DMS53 treated with DMSO at 0.1 percent for 48 hours (cell line): ENCODE results near the gene PRMT6.
A peak's percentile ranks its signal among the peaks of the same experiment; 100 is the strongest.
"Not testable (repeated sequence)": the region's sequence is repeated elsewhere in the genome, so short reads cannot be mapped to it uniquely, and the experiment has no call there.

Experiments
- DNase-seq: peaks from one replicate; lab custom pipeline; 2025; ENCODE audit not compliant: unreplicated experiment; lab: John Stamatoyannopoulos, UW

Gene PRMT6

DNA sequence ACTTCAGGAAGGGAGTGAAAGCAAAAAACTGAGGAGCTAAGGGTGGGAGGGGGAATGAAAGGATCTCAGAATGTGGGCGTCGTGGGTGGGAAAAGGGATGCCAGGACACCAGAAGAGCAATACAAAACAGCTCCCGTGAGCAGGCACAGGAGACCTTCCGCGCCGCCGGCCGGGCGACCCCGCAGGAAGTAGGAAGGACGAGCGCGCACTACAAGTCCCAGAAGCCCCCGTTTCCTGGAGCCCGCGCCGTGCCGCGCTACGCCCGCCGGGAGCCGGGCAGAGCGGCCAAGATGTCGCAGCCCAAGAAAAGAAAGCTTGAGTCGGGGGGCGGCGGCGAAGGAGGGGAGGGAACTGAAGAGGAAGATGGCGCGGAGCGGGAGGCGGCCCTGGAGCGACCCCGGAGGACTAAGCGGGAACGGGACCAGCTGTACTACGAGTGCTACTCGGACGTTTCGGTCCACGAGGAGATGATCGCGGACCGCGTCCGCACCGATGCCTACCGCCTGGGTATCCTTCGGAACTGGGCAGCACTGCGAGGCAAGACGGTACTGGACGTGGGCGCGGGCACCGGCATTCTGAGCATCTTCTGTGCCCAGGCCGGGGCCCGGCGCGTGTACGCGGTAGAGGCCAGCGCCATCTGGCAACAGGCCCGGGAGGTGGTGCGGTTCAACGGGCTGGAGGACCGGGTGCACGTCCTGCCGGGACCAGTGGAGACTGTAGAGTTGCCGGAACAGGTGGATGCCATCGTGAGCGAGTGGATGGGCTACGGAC is at the start of gene PRMT6:
Gene PRMT6, plus strand, starts transcription at position 249 of the 771 bp plus-strand sequence. Its CDS starts 42 bp downstream, at position 291.
- DNase-seq, result peak; percentile 84

DNA sequence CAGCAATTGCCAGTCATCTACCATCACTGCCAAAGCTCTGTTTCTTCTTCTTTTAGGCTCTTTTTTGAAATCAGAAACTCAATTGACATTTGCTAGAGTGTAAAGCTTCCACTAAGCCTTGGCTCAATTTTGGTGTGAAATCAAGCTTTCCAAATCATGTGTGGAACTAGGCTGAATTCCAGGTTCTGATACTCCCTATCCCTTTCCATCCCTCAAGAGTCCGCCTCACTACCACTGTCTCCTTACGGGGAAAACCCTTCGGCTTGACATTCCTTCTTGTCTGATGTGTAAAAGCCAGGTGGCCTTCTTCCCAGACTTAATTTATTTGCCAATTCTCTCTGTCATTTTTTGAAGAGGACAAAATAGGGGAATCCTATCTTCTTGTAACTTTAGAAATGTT is 47.2 kb upstream of the PRMT6 start:
- DNase-seq, result no peak

DNA sequence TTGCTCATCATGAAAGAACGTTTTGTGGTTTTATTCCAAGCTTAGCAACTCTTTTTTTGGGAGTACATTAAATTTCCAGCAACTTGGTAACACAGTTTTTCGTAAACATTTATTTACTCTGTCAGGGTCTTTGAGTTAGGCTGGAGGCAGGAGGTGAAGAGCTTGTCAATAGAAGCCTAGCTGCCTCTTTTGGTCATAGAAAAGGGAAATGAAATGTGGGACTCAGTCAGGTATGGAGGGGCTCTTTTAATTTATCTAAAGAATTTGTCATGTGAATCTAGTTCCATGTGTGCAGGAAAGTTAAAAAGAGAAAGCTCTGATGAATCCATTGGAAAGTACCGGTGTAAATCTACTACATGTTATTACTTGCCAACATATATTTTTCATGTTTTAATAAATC is 45.9 kb upstream of the PRMT6 start:
- DNase-seq, result no peak

DNA sequence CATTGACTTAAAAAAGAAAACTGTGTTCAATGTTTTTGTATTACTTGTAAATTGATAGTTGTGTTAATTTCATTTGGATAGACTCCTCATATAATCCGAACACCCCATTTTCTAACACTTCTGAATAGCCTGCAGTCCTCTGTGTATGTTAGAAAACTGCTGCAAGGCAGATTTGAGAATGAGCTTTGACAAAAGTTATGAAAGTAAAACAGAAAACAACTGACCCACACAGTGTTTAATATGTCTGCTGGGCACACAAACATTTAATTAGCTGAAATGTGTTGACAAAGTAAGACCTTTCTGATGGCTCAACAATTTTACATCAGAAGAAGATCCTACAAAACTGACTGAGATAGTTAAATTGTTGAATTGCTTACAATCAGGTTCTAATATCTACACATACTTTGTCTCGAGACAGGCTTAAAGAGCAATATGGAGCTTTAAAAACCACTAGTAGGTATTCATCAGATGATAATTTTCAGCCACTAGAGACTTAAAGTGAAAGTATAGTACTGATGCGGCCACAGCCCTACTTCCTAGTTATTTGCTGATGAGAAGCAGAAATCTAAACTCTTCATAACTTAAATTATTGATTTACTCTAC is 40.0 kb upstream of the PRMT6 start:
- DNase-seq, result no peak

DNA sequence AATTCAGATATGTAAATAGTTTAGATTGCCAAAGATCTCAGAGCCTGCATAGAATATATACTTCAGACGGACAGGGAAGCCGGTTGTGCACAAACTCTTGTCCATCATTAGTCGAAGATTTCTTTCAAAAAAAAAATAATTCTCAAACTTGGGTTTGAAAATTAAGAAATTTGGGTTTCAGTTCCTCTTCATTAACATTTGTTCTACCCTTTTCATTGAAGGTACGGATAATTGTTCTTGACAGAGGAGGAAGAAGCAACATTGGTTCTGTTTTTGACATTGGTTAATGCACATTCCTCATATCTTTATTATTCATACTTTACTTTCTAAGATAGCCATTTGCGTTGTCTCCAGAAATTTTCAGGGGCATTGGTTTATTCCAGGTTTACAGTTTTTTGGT is 38.0 kb upstream of the PRMT6 start:
- DNase-seq, result no peak

DNA sequence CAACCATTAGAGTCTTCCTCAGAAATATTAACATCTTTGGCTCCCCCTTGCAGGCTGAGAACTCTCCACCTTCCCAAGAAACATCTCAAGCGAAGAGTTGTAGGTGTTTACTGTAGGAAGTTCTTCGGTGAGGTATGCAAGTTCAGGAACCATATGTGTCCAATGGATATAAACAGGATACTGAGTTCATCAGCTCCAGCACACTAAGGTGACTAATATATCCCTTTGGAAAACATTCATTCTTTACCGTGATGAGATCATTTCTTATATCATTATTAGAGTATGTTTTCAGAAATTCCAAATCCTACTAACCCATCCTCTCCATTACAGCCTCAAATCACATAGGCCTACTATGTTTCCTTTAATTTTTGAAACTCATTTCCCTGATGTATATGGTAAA is 37.3 kb upstream of the PRMT6 start:
- no peak for DNase-seq

DNA sequence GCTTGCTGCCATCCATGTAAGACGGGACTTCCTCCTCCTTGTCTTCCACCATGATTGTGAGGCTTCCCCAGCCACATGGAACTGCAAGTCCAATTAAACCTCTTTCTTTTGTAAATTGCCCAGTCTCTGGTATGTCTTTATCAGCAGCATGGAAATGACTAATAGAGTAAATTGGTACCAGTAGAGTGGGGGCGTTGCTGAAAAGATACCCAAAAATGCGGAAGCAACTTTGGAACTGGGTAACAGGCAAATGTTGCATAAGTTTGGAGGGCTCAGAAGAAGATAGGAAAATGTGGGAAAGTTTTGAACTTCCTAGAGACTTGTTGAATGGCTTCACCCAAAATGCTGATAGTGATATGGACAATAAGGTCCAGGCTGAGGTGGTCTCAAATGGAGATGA is 17.6 kb upstream of the PRMT6 start:
- DNase-seq, result not testable (repeated sequence)

DNA sequence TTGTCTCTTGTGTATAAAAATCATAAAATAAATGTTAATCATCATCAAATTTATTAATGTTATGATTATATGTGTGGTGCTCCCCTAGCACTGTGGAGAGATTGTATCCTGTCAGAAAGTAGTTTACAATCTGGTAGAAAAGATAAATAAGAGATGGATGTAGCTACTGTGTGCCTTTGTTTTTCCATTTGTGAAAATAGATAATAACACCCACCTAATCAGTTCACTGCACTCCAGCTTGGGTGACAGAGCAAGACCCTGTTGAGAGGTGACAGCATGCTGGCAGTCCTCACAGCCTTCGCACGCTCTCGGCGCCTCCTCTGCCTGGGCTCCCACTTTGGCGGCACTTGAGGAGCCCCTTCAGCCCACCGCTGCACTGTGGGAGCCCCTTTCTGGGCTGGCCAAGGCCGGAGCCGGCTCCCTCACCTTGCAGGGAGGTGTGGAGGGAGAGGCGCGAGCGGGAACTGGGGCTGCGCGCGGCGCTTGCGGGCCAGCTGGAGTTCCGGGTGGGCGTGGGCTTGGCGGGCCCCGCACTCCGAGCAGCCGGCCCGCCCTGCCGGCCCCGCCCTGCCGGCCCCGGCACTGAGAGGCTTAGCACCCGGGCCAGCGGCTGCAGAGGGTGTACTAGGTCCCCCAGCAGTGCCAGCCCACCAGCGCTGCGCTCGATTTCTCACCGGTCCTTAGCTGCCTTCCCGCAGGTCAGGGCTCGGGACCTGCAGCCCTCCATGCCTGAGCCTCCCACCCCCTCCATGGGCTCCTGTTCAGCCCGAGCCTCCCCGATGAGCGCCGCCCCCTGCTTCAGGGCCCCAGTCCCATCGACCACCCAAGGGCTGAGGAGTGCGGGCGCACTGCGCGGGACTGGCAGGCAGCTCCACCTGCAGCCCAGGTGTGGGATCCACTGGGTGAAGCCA is 11.9 kb upstream of the PRMT6 start:
- not testable (repeated sequence) for DNase-seq

DNA sequence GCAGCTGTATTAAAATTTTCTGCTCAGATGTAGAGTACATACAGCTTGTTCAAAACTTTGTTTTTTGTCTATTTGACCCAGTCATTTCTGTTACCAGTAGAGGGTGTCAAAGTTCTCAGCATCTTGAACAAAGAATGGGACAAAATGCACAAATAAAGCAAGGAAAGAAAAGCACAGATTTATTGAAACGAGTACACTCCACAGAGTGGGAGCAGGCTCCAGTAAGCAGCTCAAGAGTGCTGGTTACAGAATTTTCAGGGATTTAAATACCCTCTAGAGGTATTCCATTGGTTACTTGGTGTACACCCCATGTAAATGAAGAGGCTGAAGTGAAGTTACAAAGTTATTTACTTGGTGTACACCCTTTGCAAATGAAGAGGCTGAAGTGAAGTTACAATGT is 8.9 kb upstream of the PRMT6 start:
- DNase-seq, result no peak

DNA sequence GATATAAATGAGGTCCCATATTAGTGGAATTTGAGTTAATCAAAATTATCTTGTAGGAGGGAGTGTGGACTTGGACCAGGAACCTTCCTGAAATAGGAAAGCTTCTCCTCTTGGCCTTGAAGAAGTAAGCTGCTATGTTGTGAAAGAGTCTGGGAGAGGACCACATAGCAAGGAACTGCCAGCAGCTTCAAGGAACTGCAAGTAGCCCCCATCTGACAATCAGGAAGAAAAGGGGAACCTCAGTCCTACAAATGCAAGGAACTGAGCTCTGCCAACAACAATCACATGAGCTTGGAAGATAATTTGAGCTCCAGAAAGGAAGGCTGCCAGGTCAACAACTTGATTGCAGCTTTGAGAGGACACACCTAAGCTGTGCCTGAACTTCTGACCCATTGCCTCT is 8.2 kb upstream of the PRMT6 start:
- no peak for DNase-seq

DNA sequence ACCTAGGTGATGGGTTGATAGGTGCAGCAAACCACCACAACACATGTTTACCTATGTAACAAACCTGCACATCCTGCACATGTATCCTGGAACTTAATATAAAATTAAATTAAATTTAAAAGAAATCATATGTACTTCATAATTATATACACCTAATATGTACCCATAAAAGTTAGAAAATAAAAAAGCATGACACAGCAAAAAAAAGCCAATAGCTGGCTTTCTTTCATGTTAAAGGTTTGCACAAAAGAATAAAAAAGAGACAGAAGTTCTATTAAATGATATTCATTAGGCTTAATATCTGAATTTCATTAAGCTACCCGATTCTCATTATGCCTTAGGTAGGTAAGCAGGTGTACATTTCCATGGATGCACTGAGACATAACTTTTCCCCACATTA is 5.2 kb upstream of the PRMT6 start:
- DNase-seq, result no peak

DNA sequence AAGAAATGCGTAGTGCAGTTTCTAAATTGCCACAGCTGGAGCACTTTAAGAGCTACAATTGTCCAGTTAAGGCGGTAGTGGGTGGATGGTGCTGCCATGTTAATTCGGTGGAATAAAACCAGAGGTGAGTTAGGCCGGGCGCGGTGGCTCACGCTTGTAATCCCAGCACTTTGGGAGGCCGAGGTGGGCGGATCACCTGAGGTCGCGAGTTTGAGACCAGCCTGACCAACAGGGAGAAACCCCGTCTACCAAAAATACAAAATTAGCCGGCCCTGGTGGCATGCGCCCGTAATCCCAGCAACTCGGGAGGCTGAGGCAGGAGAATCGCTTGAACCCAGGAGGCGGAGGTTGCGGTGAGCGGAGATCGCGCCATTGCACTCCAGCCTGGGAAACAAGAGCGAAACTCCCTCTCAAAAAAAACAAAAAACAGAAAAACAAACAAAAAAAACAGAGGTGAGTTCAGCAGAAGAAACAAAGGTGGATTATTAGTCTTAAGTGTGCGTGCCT is 502 bp upstream of the PRMT6 start:
- DNase-seq, result not testable (repeated sequence)

DNA sequence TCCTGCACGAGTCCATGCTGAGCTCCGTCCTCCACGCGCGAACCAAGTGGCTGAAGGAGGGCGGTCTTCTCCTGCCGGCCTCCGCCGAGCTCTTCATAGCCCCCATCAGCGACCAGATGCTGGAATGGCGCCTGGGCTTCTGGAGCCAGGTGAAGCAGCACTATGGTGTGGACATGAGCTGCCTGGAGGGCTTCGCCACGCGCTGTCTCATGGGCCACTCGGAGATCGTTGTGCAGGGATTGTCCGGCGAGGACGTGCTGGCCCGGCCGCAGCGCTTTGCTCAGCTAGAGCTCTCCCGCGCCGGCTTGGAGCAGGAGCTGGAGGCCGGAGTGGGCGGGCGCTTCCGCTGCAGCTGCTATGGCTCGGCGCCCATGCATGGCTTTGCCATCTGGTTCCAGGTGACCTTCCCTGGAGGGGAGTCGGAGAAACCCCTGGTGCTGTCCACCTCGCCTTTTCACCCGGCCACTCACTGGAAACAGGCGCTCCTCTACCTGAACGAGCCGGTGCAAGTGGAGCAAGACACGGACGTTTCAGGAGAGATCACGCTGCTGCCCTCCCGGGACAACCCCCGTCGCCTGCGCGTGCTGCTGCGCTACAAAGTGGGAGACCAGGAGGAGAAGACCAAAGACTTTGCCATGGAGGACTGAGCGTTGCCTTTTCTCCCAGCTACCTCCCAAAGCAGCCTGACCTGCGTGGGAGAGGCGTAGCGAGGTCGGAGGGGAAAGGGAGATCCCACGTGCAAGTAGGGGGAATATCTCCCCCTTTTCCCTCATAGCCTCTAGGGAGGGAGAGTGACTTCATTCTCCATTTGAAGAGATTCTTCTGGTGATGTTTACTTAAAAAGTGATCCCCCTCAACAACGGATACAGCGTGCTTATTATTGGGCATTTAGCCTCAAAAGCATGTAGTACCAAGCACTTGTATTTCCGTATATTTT is 991 bp downstream of the PRMT6 start:
- DNase-seq, result peak; percentile 58

DNA sequence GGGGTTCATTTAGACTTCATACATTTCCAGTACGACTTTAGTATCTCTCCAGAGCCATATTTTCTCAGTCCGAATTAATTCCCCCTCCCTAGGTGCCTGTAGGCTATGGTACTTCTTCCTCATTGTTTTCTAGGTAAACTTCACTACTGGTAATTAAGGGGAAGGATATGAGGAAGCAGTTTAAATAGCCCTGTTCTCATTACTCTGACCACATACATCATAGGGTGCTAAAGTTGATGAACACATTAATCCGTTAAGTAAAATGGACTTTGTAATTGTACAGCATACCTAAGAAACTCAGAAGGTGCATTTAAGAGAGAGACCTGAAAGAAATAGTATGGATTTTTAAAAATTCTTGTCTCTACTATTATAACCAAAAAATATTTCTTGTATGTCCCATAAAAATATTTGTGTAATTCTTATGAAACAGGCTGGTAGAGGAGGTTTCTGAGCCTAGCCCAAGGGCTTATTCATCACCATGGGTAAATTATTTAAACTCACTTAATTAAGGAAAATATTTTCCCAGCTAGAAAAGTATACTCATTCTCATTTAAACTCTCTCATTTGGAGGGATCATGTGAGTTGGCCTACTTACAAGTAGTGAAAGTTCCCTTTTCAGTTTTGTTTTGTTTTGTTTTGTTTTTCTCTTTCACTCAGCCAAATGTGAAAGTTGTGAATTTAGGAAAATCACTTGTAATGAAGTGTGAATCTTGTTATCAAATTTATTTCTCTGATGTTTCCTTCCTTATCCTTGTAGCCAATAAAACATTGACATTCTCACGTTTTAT is 2.0 kb downstream of the PRMT6 start:
- no peak for DNase-seq

DNA sequence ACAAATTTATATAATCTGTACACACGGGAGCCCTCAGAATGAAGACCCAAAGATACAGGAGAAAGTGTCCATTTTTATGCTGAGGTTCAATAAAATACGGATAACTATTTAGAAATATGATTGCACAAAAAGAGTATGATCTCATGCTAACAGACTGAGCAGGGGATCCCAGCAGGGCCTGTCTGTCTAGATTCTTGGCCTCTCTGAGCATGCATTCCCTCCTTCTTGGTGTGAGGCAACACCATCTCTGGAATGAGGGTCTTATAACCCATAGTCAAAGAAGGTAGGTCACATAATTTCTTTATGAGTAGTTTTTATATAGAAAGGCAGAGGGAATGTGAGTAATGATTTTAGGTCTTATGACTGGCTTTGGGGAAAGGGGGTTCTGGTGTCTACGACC is 5.4 kb downstream of the PRMT6 start:
- no peak for DNase-seq

DNA sequence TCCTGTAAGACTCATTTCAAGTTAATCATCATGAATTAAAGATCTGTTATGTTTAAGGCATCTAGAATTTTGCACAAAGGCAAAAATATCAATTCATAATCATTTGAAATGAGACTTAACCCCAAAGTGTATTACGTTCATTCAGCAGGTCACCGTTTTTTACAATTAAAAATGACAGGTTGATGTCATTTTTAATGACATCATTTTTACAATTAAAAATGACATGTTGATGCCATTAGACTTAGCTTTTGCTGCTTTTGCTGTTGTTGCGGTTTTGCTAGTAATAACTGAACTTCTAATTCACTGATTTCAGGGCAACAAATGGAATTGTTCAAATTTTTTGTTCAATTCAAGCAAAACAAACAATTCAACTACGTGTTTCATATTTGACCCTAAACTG is 17.0 kb downstream of the PRMT6 start:
- DNase-seq, result no peak

DNA sequence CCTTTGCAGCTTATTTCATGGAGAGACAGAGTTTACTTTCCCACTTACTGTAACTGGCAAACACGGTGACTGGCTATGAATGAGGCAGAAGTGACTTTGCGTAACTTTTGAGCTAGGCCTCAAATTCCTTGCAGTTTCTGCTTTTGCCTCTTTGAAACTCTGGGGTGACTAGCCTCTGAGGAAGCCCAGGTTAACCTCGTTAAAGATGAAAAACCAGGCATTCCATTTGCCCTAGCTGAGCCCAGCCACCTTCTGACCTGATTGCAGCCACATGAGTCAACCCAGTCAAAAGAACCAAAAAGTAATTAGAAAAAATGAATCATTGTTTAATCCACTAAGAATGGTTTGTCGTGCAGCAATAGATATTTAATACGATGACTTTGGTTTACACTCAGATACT is 20.4 kb downstream of the PRMT6 start:
- DNase-seq, result no peak

DNA sequence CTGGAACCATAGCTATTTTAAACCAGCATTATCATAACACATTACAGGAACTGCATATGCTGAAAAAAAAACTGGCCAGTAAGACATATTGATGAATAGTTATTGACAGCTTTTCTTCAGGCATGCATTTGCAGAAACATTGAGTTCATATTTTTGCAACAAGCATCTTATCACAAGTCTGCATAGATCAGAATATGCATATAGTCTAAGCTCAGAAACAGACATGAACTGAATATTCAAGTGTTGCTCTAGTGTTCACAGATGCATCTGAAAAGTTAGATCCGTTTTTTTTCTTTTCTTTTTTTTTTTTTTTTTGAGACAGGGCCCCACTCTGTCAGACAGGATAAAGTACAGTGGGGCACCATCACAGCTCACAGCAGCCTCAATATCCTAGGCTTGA is 22.8 kb downstream of the PRMT6 start:
- DNase-seq, result no peak

DNA sequence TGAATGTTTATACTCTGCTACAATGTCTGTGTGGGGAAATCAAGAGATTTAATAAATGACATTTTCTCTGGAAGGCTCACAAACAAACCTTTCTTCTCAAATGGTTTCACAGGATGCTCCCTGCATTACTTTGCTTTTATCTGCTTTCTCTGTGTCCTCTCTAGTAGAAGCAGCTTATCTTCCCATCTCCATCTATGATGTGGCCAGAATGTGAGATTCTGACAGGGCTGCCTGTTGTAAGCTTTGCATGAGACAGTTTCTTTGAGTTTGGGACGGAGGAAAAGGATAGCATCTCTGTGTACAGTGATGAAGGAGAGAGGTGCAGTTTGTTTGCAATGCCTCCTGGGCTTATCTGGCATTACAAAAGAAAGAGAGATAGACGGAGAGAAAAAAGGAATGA is 24.6 kb downstream of the PRMT6 start:
- DNase-seq, result no peak

DNA sequence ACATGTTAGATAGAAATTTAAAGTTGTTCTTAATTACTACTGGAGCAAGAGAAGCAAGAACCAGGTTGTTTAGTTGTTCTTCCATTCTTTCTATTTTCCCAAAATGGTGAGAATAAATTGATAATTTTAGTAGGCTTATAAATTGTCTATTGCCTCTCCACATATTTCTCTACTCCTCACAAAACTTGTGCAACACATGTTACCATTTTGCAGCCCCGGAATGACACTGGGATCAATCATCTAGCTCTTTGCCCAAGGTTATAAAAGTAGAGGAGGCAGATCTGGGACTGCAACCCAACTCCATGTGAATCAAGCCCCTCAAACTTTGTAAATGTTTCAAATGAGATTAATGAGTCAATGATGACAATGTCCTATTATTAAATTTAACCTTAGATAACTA is 34.9 kb downstream of the PRMT6 start:
- DNase-seq, result no peak
